B cell (primary cell): Measurements from ENCODE around the gene CLIP1.

Experiments used
- CTCF ChIP-seq: fragments of 200-600 bp; IDR thresholded peaks from one replicate; pipeline ENCODE4 v1.8.0; 2022; ENCODE audit warnings: antibody characterized with exemption, mild to moderate bottlenecking
- EZH2 ChIP-seq: IDR thresholded peaks from 2 replicates; pipeline ENCODE4 v1.6.1; 2012; ENCODE audit warnings: borderline replicate concordance, low read depth, mild to moderate bottlenecking, moderate library complexity, low read length; ENCODE audit not compliant: insufficient read depth, poor library complexity, severe bottlenecking

GRCh38 chr12:122243965-122244364 lies 178.5 kb downstream of the CLIP1 start:
- no peak for TF ChIP-seq CTCF
- no peak for TF ChIP-seq EZH2
